ENCODE measurements around the gene NAPG. TPM values are rescaled to one million over a fixed set of nuclear protein-coding genes. Genes with fewer than 3 reads are reported as not detected.

Gene NAPG
- total and polyA plus RNA-seq, 10 of the 15 experiments (the other 5 are each of a cell fraction or from before 2014, with no cell fraction given), result 20.5 to 34.8 (median 24.0) TPM

DNA sequence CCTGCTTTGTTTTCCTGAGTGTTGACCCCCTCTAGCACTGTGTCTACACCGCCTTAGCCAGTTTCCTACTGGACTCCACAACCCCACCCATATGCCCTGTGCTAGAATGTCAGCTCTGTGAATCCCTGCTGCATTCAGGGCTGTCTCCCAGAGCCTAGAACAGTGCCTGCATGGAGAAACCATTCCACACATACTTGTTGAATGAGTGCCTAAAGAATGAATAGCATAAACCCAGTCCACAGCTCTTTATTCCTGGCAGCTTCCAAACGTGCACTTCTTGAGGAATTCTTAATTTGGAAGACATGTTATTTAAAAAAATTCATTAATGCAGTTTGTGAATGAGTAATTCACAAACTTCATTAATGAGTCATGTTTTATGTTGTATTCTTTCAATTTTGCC, 6.5 kb upstream of the NAPG start:
- RAD21 ChIA-PET (ENCODE audit: unreplicated experiment), result interaction anchor here (1.1 to 5.0 kb wide), 6 partner anchors 22 to 635 kb away, joined by 3 to 53 read pairs (median 8); no protein-coding TSS in a partner anchor

GRCh38 chr18:10519999-10520935, 5.6 kb upstream of the NAPG start:
- intact Hi-C loops (cut with micrococcal nuclease; ENCODE audit: unreplicated experiment), result loop anchor here (1.0 kb wide), 1 partner anchor 549 kb away; no protein-coding TSS in a partner anchor
- H3K4me3 ChIP-seq, result no peak overlapping the region
- in situ Hi-C loops (cut with MboI), result loop anchor here (5.0 kb wide), 2 partner anchors 53 to 548 kb away; no protein-coding TSS in a partner anchor
- RAD21 ChIA-PET (ENCODE audit: unreplicated experiment), result interaction anchor here (1.1 to 5.0 kb wide), 5 partner anchors 28 to 634 kb away, joined by 3 to 53 read pairs (median 11); no protein-coding TSS in a partner anchor
- DNase-seq (ENCODE audit: low read depth, low spot score), result peak; percentile 53
- H3K9ac ChIP-seq (ENCODE audit: control insufficient read depth, insufficient read depth, low read length), result no peak overlapping the region
- H3K9me3 ChIP-seq (replicated peaks; ENCODE audit: control insufficient read depth, insufficient read depth, low read length), result no peaks in the 10 kb centered on the region
- peak; percentile 97 for FAIRE-seq
- H3K4me1 ChIP-seq (ENCODE audit: control insufficient read depth, insufficient read depth, low read length), result peaks cover 6% of the 10 kb centered on the region
- H2AFZ ChIP-seq (ENCODE audit: control insufficient read depth, low read depth, low read length), result no peak overlapping the region
- H4K20me1 ChIP-seq (ENCODE audit: control insufficient read depth, insufficient read depth), result no peaks in the 10 kb centered on the region
- BruUV-seq (replicated peaks), result no TSS peak
- CTCF ChIA-PET, result interaction anchor here (0.5 to 5.0 kb wide), 18 partner anchors 9 to 847 kb away, joined by 3 to 109 read pairs (median 4); no protein-coding TSS in a partner anchor
- WGBS (ENCODE audit: insufficient coverage, insufficient replicate concordance, low lambda C conversion rate, missing lambda C conversion rate), result 10% methylated on average over 17 of the region's 17 CpGs
- peaks cover 1 to 4% of the 10 kb centered on the region in 2 experiments; a peak in 1 of 4 replicates for H3K27me3 ChIP-seq (replicated peaks in 1 of 2; ENCODE audit: control insufficient read depth in 2 of 2, insufficient read depth in 2 of 2, low read length in 1 of 2)
- H3K79me2 ChIP-seq (ENCODE audit: control insufficient read depth, insufficient read depth, low read length), result no peaks in the 10 kb centered on the region
- no peak overlapping the region for H3K27ac ChIP-seq (ENCODE audit: control insufficient read depth, insufficient read depth)
- POLR2A ChIA-PET, result interaction anchor here (0.6 kb wide), 1 partner anchor 38 kb away, joined by 6 read pairs; no protein-coding TSS in a partner anchor
- no peaks in the 10 kb centered on the region for H3K36me3 ChIP-seq (ENCODE audit: control insufficient read depth in 2 of 2, insufficient read depth in 2 of 2, low read length in 1 of 2)
- peak; percentile 97 for ATAC-seq
- no peak overlapping the region for H3K4me2 ChIP-seq (ENCODE audit: control insufficient read depth, insufficient read depth)
- SMC1A ChIA-PET (ENCODE audit: uncharacterized antibody, unreplicated experiment), result interaction anchor here (0.8 to 4.9 kb wide), 8 partner anchors 15 to 634 kb away, joined by 3 to 76 read pairs (median 4); no protein-coding TSS in a partner anchor
- TF ChIP-seq BHLHE40 (IDR thresholded peaks at IDR 0.05; ENCODE audit: borderline replicate concordance in 1 of 2, low read depth in 2 of 2, low read length in 1 of 2) (peak; percentile 91 to 93), IRF4 (IDR thresholded peaks at IDR 0.05; ENCODE audit: low read depth, low read length) (0 out of 2 replicates have a peak, but pooled peaks have one; percentile 48), SMC3 (IDR thresholded peaks at IDR 0.05; ENCODE audit: borderline replicate concordance, low read length) (peak; percentile 95), HDGF (IDR thresholded peaks at IDR 0.05) (no peak), ETV6 (conservative IDR thresholded peaks at IDR 0.05 in 1 of 2, IDR thresholded peaks at IDR 0.05 in 1 of 2; ENCODE audit: borderline replicate concordance in 1 of 2, low read depth in 1 of 2) (no peak), MEF2B (IDR thresholded peaks at IDR 0.05; ENCODE audit: partially characterized antibody, poor library complexity, severe bottlenecking) (peak; percentile 86), KDM1A (IDR thresholded peaks at IDR 0.05; ENCODE audit: borderline replicate concordance) (no peak)
- TF ChIP-seq, protein P1, sequence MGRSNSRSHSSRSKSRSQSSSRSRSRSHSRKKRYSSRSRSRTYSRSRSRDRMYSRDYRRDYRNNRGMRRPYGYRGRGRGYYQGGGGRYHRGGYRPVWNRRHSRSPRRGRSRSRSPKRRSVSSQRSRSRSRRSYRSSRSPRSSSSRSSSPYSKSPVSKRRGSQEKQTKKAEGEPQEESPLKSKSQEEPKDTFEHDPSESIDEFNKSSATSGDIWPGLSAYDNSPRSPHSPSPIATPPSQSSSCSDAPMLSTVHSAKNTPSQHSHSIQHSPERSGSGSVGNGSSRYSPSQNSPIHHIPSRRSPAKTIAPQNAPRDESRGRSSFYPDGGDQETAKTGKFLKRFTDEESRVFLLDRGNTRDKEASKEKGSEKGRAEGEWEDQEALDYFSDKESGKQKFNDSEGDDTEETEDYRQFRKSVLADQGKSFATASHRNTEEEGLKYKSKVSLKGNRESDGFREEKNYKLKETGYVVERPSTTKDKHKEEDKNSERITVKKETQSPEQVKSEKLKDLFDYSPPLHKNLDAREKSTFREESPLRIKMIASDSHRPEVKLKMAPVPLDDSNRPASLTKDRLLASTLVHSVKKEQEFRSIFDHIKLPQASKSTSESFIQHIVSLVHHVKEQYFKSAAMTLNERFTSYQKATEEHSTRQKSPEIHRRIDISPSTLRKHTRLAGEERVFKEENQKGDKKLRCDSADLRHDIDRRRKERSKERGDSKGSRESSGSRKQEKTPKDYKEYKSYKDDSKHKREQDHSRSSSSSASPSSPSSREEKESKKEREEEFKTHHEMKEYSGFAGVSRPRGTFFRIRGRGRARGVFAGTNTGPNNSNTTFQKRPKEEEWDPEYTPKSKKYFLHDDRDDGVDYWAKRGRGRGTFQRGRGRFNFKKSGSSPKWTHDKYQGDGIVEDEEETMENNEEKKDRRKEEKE (IDR thresholded peaks at IDR 0.05), result no peak

More for the DNA sequence above, 6.5 kb upstream of the NAPG start:
- Histone ChIP-seq H3K79me2 (ENCODE audit: control insufficient read depth, insufficient read depth, low read length) (no peaks in the 10 kb centered on the region), H4K20me1 (ENCODE audit: control insufficient read depth, insufficient read depth) (no peaks in the 10 kb centered on the region), H3K36me3 (ENCODE audit: control insufficient read depth in 2 of 2, insufficient read depth in 2 of 2, low read length in 1 of 2) (no peaks in the 10 kb centered on the region), H3K27ac (ENCODE audit: control insufficient read depth, insufficient read depth) (no peak overlapping the region), H3K9me3 (replicated peaks; ENCODE audit: control insufficient read depth, insufficient read depth, low read length) (no peaks in the 10 kb centered on the region), H3K9ac (ENCODE audit: control insufficient read depth, insufficient read depth, low read length) (no peak overlapping the region), H3K4me2 (ENCODE audit: control insufficient read depth, insufficient read depth) (no peak overlapping the region), H2AFZ (ENCODE audit: control insufficient read depth, low read depth, low read length) (no peak overlapping the region), H3K4me1 (ENCODE audit: control insufficient read depth, insufficient read depth, low read length) (no peaks in the 10 kb centered on the region), H3K4me3 (no peak overlapping the region), H3K27me3 (replicated peaks in 1 of 2; ENCODE audit: control insufficient read depth in 2 of 2, insufficient read depth in 2 of 2, low read length in 1 of 2) (peaks cover 3 to 4% of the 10 kb centered on the region in 2 experiments; a peak in 1 of 4 replicates)
- ChIA-PET SMC1A (ENCODE audit: uncharacterized antibody, unreplicated experiment) (interaction anchor here (0.8 to 4.9 kb wide), 11 partner anchors 21 to 635 kb away, joined by 3 to 76 read pairs (median 4); no protein-coding TSS in a partner anchor), POLR2A (no interaction called here), CTCF (interaction anchor here (1.0 to 5.0 kb wide), 18 partner anchors 10 to 846 kb away, joined by 3 to 109 read pairs (median 4); no protein-coding TSS in a partner anchor)
- DNase-seq (ENCODE audit: low read depth, low spot score) (no peak), ATAC-seq (no peak), FAIRE-seq (no peak)
- TF ChIP-seq GABPA (IDR thresholded peaks at IDR 0.05; ENCODE audit: low read depth) (no peak), IKZF2 (IDR thresholded peaks at IDR 0.05) (no peak), RB1 (IDR thresholded peaks at IDR 0.05; ENCODE audit: borderline replicate concordance) (no peak), GATAD2B (conservative IDR thresholded peaks at IDR 0.05; ENCODE audit: low read depth) (no peak), TCF3 (IDR thresholded peaks at IDR 0.05; ENCODE audit: borderline replicate concordance, insufficient read depth, low read depth, low read length) (no peak)
- 0% methylated on average over 2 of the region's 2 CpGs for WGBS (ENCODE audit: insufficient coverage, insufficient replicate concordance, low lambda C conversion rate, missing lambda C conversion rate)
- intact Hi-C loops (cut with micrococcal nuclease; ENCODE audit: unreplicated experiment), result no loop called here
- BruUV-seq (replicated peaks), result no TSS peak
- in situ Hi-C loops (cut with MboI), result loop anchor here (5.0 kb wide), 1 partner anchor 52 kb away; no protein-coding TSS in a partner anchor

Measured in GM12878 (cell line).